ENCODE results near the gene CDH6. TPM values are rescaled to one million over a fixed set of nuclear protein-coding genes. Genes with fewer than 3 reads are reported as not detected.

CDH6 gene
- total and polyA plus RNA-seq, 12 donors: 1.1 to 7.5 (median 3.4) TPM

GRCh38 chr5:31347552-31347905, 154.0 kb downstream of the CDH6 start:
- ATAC-seq (no peak), DNase-seq (no peak)
- H3K27me3 ChIP-seq: no peaks in the 10 kb centered on the region
- H3K36me3 ChIP-seq: no peaks in the 10 kb centered on the region
- H3K9me3 ChIP-seq: no peaks in the 10 kb centered on the region
- TF ChIP-seq CTCF (IDR thresholded peaks at IDR 0.05): no peak
- no peak overlapping the region for H3K4me3 ChIP-seq
- H3K4me1 ChIP-seq: no peaks in the 10 kb centered on the region
- no peak overlapping the region for H3K27ac ChIP-seq
- intact Hi-C loops (cut with DNase I): no loop called here

- intact Hi-C loops (cut with DNase I): loop anchor here in 1 of 10 donors (10.0 kb wide), 1 partner anchor 796 kb away; no protein-coding TSS in a partner anchor
- no peak for ATAC-seq
- no peak for DNase-seq
- Histone ChIP-seq H3K36me3 (no peaks in the 10 kb centered on the region), H3K27me3 (no peaks in the 10 kb centered on the region), H3K27ac (no peak overlapping the region), H3K9me3 (peaks cover 0 to 3% (median 0%) of the 10 kb centered on the region in 11 donors), H3K4me1 (no peaks in the 10 kb centered on the region), H3K4me3 (no peak overlapping the region)
- WGBS, 2 donors: 88 to 100% methylated on average over 1 of the region's 1 CpG
- no peak for TF ChIP-seq CTCF (IDR thresholded peaks at IDR 0.05)
Measured at GRCh38 chr5:31350395-31350794, 156.9 kb downstream of the CDH6 start.

GRCh38 chr5:31355337-31355736, 161.9 kb downstream of the CDH6 start:
- WGBS, 2 donors: 56 to 66% methylated on average over 3 of the region's 3 CpGs
- H3K27ac ChIP-seq: no peak overlapping the region

GRCh38 chr5:31357038-31357437, 163.6 kb downstream of the CDH6 start:
- H3K9me3 ChIP-seq: peaks cover 0 to 8% (median 0%) of the 10 kb centered on the region in 11 donors
- no peak overlapping the region for H3K27ac ChIP-seq
- DNase-seq (no peak), ATAC-seq (no peak)
- peaks cover 0 to 4% (median 0%) of the 10 kb centered on the region in 9 donors for H3K4me1 ChIP-seq
- H3K27me3 ChIP-seq: no peaks in the 10 kb centered on the region
- intact Hi-C loops (cut with DNase I): loop anchor here in 1 of 10 donors (10.0 kb wide), 1 partner anchor 802 kb away; no protein-coding TSS in a partner anchor
- H3K4me3 ChIP-seq: no peak overlapping the region
- TF ChIP-seq CTCF (IDR thresholded peaks at IDR 0.05): no peak
- 83 to 87% methylated on average over 11 of the region's 11 CpGs for WGBS, 2 donors
- H3K36me3 ChIP-seq: no peaks in the 10 kb centered on the region

More at GRCh38 chr5:31355337-31355736, 161.9 kb downstream of the CDH6 start:
- no peak for TF ChIP-seq CTCF (IDR thresholded peaks at IDR 0.05)
- ATAC-seq (no peak), DNase-seq (no peak)
- Histone ChIP-seq H3K4me3 (no peak overlapping the region), H3K36me3 (no peaks in the 10 kb centered on the region), H3K4me1 (no peaks in the 10 kb centered on the region), H3K9me3 (peaks cover 0 to 8% (median 0%) of the 10 kb centered on the region in 11 donors), H3K27me3 (no peaks in the 10 kb centered on the region)
- intact Hi-C loops (cut with DNase I): loop anchor here in 1 of 10 donors (10.0 kb wide), 1 partner anchor 801 kb away; no protein-coding TSS in a partner anchor

Data from heart right ventricle (tissue), 16 donors.